ENCODE measurements around the gene SUSD4. TPM values are rescaled to one million over a fixed set of nuclear protein-coding genes. Genes with fewer than 3 reads are reported as not detected.

Gene SUSD4
- total RNA-seq, 3 donors from 2014 or later (not counting 1 experiment from before 2014, with no cell fraction given) = 0.60 to 1.1 TPM; not detected in 1

DNA sequence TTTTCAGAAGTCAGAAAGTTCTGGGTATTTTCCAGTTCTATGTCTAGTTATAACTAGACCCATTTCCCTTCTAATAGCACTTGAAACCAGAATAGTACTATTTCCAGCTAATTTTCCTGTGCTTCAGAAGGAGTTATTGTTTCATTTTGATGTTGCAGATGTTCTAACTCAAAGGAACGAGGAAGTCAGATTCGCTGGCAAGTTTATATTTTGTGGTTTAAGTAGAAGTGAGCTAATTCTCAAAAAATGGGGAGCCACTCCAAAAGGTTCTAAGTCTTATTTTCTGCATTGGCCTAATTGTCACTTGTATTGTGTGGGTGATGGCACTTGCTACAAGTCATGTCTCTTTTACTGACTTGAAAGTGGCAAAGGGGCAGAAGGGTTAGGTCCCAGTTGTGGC, 47.3 kb upstream of the SUSD4 start:
- Mint-ChIP-seq H3K9me3 (no peaks in the 10 kb centered on the region), H3K27ac (no peak overlapping the region), H3K4me3 (no peak overlapping the region), H3K27me3 (ENCODE audit: low read depth in 2 of 2) (peaks cover 12 to 34% of the 10 kb centered on the region in 2 donors), H3K4me1 (no peaks in the 10 kb centered on the region), H3K36me3 (no peaks in the 10 kb centered on the region)
- Histone ChIP-seq H3K9me3 (ENCODE audit: control insufficient read depth, insufficient read depth, low read length) (no peaks in the 10 kb centered on the region), H3K36me3 (ENCODE audit: control insufficient read depth, insufficient read depth, low read length) (no peaks in the 10 kb centered on the region), H3K27me3 (ENCODE audit: control insufficient read depth, insufficient read depth, low read length) (peaks cover 2% of the 10 kb centered on the region), H3K4me3 (ENCODE audit: low read length) (no peak overlapping the region), H3K4me1 (ENCODE audit: control insufficient read depth, insufficient read depth, low read length) (no peaks in the 10 kb centered on the region), H3K27ac (ENCODE audit: low read length) (no peak overlapping the region)
- intact Hi-C loops (cut with micrococcal nuclease) = no loop called here
- WGBS (ENCODE audit: insufficient coverage) = 55% methylated on average over 2 of the region's 2 CpGs
- TF ChIP-seq CTCF (IDR thresholded peaks at IDR 0.05) = no peak
- ATAC-seq = no peak
- no peak for DNase-seq

GRCh38 chr1:223410036-223410435, 46.1 kb upstream of the SUSD4 start:
- H3K27me3 ChIP-seq (ENCODE audit: control insufficient read depth, insufficient read depth, low read length) = peaks cover 2% of the 10 kb centered on the region
- H3K27ac Mint-ChIP-seq = no peak overlapping the region
- no peak overlapping the region for H3K4me3 Mint-ChIP-seq
- no peak for TF ChIP-seq CTCF (IDR thresholded peaks at IDR 0.05)
- no peaks in the 10 kb centered on the region for H3K9me3 ChIP-seq (ENCODE audit: control insufficient read depth, insufficient read depth, low read length)
- H3K9me3 Mint-ChIP-seq = no peaks in the 10 kb centered on the region
- DNase-seq (no peak), ATAC-seq (no peak)
- H3K36me3 Mint-ChIP-seq = no peaks in the 10 kb centered on the region
- no peaks in the 10 kb centered on the region for H3K4me1 Mint-ChIP-seq
- no peak overlapping the region for H3K4me3 ChIP-seq (ENCODE audit: low read length)
- no peaks in the 10 kb centered on the region for H3K36me3 ChIP-seq (ENCODE audit: control insufficient read depth, insufficient read depth, low read length)
- peaks cover 16 to 39% of the 10 kb centered on the region in 2 donors for H3K27me3 Mint-ChIP-seq (ENCODE audit: low read depth in 2 of 2)
- intact Hi-C loops (cut with micrococcal nuclease) = no loop called here
- no peak overlapping the region for H3K27ac ChIP-seq (ENCODE audit: low read length)
- no peaks in the 10 kb centered on the region for H3K4me1 ChIP-seq (ENCODE audit: control insufficient read depth, insufficient read depth, low read length)

DNA sequence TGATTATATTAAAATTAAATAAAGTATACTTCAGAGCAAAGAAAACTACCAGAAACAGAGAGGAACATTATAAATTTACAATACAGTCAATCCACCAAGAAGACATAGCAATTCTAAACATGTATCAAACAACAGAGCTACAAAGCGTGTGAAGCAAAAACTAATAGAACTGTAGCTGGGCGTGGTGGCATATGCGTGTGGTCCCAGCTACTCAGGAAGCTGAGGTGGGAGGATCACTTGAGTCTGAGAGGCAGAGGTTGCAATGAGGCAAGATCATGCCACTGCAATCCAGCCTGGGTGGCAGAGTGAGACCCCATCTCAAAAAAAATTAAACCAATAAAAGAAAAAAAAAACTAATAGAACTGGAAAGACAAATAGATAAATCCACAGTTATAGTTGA, 41.5 kb upstream of the SUSD4 start:
- Mint-ChIP-seq H3K27ac (no peak overlapping the region), H3K36me3 (no peaks in the 10 kb centered on the region), H3K9me3 (peaks cover 4 to 6% of the 10 kb centered on the region in 2 donors), H3K4me3 (no peak overlapping the region), H3K4me1 (no peaks in the 10 kb centered on the region), H3K27me3 (ENCODE audit: low read depth in 2 of 2) (peaks cover 13 to 17% of the 10 kb centered on the region in 2 donors)
- ATAC-seq (no peak), DNase-seq (peak in 1 of 2 donors; percentile 38)
- no peaks in the 10 kb centered on the region for H3K4me1 ChIP-seq (ENCODE audit: control insufficient read depth, insufficient read depth, low read length)
- WGBS (ENCODE audit: insufficient coverage) = 86% methylated on average over 3 of the region's 3 CpGs
- H3K9me3 ChIP-seq (ENCODE audit: control insufficient read depth, insufficient read depth, low read length) = no peaks in the 10 kb centered on the region
- no peaks in the 10 kb centered on the region for H3K36me3 ChIP-seq (ENCODE audit: control insufficient read depth, insufficient read depth, low read length)
- H3K27ac ChIP-seq (ENCODE audit: low read length) = no peak overlapping the region
- TF ChIP-seq CTCF (IDR thresholded peaks at IDR 0.05) = no peak
- no peak overlapping the region for H3K4me3 ChIP-seq (ENCODE audit: low read length)
- peaks cover 2% of the 10 kb centered on the region for H3K27me3 ChIP-seq (ENCODE audit: control insufficient read depth, insufficient read depth, low read length)
- intact Hi-C loops (cut with micrococcal nuclease) = no loop called here

DNA sequence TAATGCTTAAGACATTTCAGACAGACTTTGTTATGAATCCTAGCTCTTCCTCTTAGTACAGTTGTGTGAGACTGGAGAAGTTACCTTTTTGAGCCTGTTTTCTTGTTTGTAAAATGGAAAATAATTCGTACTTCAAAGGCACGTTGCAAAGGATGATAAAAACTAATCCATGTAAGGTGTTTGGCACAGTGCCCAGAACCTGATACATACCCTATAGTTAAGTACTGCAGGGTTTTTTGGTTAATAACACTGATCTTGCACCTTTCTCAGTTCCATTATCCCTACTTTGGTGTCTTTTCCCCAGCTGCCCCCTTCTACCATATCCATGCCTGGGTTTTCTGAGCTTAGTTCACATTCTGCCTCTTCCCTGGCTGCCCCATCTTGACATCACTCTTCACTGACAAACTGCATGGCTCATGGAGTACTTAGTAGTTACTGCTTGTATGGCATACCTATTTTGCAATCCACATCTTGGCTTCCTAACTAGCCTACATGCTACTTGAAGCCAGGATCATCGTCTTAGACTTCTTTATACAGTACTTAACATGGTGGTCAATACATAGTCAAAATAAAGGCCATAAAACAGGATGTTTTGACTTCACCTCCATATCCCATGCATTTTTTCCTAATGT, 39.3 kb upstream of the SUSD4 start:
- 84% methylated on average over 3 of the region's 3 CpGs for WGBS (ENCODE audit: insufficient coverage)
- TF ChIP-seq CTCF (IDR thresholded peaks at IDR 0.05) = no peak
- no peak overlapping the region for H3K4me3 Mint-ChIP-seq
- Histone ChIP-seq H3K4me1 (ENCODE audit: control insufficient read depth, insufficient read depth, low read length) (no peaks in the 10 kb centered on the region), H3K27ac (ENCODE audit: low read length) (no peak overlapping the region), H3K27me3 (ENCODE audit: control insufficient read depth, insufficient read depth, low read length) (peaks cover 2% of the 10 kb centered on the region), H3K36me3 (ENCODE audit: control insufficient read depth, insufficient read depth, low read length) (no peaks in the 10 kb centered on the region), H3K4me3 (ENCODE audit: low read length) (no peak overlapping the region), H3K9me3 (ENCODE audit: control insufficient read depth, insufficient read depth, low read length) (no peaks in the 10 kb centered on the region)
- H3K27me3 Mint-ChIP-seq (ENCODE audit: low read depth in 2 of 2) = peaks cover 13 to 17% of the 10 kb centered on the region in 2 donors
- H3K27ac Mint-ChIP-seq = no peak overlapping the region
- intact Hi-C loops (cut with micrococcal nuclease) = no loop called here
- no peak for ATAC-seq
- no peaks in the 10 kb centered on the region for H3K4me1 Mint-ChIP-seq
- no peaks in the 10 kb centered on the region for H3K36me3 Mint-ChIP-seq
- peaks cover 4 to 6% of the 10 kb centered on the region in 2 donors for H3K9me3 Mint-ChIP-seq
- no peak for DNase-seq

Measured in natural killer cell (primary cell).